Stimulated activated CD4-positive, alpha-beta T cell treated with anti-CD3 and anti-CD28 coated beads, Interleukin-2, amount 100 ng/mL, for 48 hours (primary cell): ENCODE measurements around the gene SRSF10.
"Not testable (repeated sequence)": the region's sequence is repeated elsewhere in the genome, so short reads cannot be mapped to it uniquely, and the experiment has no call there.

ENCODE experiments used
- DNase-seq, 2 donors: peaks; one replicate each; pipeline ENCODE4 v3.0.0-alpha.2; 2020

SRSF10 gene

DNA sequence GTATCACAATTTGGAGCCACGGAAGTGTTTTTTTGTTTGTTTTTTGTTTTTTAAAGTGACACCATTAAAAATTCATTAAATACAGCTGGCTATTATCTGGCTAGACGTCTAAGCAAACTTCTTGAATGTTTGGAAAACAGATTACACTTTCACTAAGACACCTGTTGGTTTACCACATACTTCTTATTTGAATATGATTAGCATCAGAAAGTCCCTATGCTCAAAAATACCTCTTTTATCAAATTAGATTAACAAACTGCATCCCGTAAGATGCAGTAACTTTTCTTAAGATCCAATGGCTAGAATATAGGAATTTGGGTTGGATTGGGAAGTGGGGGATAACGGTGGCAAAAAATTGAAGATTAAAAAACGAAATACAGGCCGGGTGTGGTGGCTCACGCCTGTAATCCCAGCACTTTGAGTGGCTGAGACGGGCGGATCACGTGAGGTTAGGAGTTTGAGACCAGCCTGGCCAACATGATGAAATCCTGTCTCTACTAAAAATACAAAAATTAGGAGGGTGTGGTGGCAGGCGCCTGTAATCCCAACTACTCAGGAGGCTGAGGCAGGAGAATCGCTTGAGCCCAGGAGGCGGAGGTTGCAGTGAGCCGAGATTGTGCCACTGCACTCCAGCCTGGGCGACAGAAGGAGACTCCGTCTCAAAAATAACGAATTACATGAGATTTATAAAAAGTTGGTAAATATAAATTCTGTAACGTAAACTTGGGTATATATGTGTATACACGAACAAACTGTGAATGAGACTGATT lies 21.9 kb downstream of the SRSF10 start:
- DNase-seq, result not testable (repeated sequence)

DNA sequence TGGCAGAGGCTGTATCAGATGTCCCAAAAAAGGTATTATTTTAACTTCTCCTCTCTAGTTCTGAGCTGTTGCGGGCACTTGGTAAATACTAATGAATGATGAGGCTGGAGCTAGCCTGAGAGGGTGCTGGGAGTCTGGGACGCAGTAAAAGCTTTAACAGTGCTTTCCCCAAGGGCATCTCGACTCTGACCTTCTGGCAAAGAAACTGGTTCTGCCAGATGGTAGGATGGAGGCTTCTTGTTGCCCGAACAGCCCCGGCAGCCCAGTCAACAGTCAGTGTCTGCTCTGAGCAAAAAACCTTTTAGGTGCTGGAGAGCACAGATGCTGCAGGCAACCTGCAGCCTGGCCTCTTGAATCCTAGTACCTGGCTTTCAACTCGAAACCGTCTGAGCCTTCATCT lies 23.0 kb downstream of the SRSF10 start:
- DNase-seq, result no peak

DNA sequence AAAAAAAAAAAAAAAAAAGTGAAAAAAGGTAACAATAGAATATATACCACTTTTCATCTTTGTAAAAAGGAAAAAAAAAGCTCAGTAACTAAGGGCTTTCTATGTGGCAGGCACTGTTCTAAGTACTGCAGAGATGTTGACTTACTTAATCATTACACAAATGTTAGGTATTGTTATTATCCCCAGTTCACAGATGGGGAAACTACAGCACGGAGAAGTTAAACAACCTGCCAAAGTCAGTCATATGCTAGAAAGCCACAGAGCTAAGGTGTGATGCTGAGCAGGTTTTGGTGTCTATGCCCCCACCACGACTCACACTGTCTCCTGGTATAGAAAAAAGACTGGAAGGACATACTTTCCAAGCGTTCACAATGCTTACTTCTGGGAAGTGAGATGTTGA lies 27.1 kb downstream of the SRSF10 start:
- DNase-seq, result no peak

DNA sequence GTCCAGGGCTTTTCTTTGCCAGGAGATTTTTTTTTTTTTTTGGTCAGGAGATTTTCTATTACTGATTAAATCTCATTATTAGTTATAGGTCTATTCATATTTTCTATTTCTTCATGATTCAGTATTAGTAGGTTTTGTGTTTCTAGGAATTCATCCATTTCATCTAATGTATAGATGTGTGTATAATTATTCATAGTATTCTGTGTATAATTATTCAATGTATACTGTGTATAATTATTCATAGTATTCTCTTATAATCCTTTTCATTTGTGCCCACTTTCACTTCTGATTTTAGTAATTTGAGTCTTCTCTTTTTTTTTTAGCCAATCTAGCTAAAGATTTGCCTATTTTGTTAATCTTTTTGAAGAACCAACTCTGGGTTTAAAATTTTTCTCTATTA lies 32.8 kb downstream of the SRSF10 start:
- DNase-seq, result no peak

DNA sequence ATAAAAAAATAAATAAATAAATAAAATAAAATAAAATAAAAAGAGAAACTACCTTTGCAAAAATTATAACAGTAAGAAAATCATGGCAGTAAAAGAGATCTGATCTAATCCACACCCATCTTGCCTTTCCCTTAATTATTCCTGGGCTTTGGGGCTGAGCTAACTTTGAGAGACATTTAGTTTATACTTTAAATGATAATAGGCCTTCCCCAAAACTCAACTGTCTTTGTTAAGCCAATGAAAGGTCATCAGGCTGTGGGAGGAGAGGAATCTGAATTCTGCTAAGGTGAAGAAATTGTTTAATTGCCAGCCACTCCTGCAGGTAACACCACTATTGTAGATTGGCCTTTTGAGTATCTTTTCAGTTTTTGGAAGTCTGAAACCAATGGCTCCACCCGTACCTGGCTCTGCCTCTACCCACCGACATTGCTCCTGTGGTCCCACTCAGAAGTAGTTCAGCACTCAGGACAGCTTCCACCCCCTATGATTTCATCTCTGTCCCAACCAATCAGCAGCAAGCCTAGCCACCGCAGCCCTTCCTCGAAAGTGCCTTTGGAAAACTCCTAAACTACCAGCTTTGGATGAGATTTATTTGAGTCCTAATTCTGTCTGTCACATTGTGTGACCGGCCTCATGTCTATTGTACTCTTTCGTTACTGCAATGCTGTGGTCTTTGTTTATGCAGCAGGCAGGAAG lies 43.5 kb downstream of the SRSF10 start:
- DNase-seq, result no peak

DNA sequence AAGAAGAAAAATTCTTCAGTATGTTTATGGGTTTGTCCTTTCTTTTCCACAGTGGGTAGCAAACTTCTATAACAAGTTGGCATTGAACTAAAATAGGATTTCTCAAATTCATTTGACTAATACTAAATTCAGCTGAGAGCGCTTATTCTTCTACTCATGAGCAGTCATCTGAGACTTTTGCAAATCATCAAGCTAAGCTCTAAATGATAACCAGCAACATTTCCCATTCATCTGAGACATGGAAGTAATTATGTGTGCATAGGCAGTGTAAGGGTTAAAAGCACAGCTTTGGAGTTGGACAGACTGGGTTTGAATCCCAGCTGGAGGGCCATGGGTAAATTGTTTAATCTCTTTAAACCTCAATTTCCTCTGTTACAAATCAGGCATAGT lies 48.6 kb downstream of the SRSF10 start:
- DNase-seq, result no peak

DNA sequence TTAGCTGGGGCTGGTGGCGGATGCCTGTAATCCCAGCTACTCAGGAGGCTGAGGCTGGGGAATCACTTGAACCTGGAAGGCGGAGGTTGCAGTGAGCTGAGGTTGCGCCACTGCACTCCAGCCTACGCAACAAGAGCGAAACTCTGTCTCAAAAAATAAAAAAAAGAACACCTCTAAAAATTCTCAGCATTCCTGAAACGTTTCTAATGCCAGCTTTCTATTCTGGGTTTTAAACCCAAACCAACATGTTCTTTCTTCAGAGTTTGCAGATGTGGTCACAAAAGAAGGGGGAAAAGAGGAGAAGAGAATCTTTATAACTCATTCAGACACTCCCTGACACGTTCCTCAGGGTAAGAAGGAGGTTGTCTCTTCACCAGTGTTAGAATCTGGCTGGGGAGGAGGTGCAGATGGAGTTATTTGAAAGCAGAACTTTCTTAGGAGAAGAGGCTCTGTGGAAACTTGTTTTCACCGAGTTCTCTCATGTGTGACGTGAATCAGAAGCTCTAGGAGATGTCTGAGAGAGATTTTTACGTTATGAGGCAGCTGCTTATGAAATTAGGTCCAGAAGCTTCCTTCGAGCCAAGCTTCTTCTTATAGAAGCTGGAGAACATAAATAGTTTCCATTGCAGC lies 49.2 kb downstream of the SRSF10 start:
- no peak for DNase-seq

DNA sequence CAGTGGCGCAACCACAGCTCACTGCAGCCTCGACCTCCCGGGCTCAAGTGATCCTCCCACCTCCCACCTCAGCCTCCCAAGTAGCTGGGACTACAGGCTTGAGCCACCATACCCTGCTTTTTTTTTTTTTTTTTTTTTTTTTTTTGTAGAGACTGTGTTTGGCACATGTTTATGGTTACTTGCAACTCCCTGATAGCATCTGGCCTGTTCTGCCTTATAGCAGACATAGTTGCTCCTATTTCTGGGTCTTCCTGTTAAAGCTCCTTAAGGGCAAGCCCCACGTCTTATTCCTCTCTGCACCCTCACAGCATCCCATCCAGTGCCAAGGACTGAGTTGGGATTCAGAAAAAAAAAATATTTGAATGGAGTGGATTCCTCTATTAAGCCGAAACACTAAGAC lies 49.9 kb downstream of the SRSF10 start:
- no peak for DNase-seq

DNA sequence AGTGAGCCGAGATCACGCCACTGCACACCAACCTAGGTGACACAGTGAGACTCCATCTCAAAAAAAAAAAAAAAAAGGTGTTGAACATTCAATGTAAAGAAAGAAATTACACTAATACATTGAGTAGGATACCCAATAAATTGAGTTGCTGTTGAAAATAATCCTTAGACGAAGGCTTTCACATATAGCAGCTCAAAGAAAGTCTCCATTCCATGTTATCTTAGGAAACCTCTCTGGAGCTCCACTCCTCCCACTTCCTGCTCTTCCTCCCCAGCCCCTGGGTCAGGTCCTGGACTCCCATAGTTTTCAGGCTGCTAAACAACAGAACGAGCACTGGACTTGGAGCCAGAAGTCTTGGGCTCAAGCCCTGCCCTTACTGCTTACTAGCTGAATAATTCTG lies 51.3 kb downstream of the SRSF10 start:
- no peak for DNase-seq

DNA sequence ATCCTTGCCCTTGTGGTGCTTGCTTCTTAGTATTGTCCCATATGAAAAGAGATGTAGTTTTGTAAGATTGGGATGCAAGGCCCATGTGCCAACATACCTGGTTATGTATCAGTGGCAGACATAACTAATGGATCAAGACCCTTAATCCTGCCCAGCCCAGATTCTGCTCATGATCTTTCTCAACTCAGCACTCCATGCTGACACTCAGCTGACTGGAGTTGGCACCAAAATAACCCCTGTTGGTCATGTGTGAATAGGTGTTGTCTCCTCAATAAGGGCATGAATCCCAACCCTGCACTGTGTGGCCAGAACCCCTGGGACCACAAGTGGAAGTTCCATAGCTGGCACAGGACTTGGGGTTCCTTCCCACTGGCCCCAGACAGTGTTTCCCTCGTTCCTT lies 53.0 kb downstream of the SRSF10 start:
- no peak for DNase-seq

DNA sequence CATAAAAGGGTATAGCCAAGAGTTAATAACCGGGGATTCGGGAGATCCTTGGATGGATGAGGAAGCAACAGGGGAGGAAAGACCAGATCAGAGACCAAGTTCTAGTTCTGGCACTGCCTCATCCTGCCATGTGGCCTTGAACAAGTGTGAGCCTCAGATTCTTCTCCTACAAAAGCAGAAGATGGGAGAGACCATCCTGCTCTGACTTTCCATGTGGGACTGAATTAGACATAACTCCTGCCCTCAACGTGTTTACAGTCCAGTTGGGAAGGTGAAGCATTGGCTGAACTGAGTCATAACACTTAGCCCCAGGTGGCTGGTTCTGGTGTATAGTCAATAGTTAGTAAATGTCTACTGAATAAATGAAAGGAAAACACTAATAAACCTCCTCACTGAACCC lies 54.8 kb downstream of the SRSF10 start:
- DNase-seq, result no peak

DNA sequence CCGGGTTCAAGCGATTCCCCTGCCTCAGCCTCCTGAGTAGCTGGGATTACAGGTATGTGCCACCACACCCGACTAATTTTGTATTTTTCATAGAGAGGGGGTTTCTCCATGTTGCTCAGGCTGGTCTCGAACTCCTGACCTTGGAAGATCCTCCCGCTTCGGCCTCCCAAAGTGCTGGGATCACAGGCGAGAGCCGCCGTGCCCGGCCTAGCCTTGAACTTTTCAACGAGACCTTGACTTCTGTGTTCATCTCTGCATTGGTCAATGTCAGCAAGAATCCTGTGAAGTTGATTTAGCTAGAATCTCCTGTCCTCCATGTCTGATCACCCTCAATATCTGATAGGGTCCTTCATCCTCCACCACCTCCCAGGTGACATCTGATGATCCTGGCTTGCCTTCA lies 55.5 kb downstream of the SRSF10 start:
- no peak for DNase-seq

DNA sequence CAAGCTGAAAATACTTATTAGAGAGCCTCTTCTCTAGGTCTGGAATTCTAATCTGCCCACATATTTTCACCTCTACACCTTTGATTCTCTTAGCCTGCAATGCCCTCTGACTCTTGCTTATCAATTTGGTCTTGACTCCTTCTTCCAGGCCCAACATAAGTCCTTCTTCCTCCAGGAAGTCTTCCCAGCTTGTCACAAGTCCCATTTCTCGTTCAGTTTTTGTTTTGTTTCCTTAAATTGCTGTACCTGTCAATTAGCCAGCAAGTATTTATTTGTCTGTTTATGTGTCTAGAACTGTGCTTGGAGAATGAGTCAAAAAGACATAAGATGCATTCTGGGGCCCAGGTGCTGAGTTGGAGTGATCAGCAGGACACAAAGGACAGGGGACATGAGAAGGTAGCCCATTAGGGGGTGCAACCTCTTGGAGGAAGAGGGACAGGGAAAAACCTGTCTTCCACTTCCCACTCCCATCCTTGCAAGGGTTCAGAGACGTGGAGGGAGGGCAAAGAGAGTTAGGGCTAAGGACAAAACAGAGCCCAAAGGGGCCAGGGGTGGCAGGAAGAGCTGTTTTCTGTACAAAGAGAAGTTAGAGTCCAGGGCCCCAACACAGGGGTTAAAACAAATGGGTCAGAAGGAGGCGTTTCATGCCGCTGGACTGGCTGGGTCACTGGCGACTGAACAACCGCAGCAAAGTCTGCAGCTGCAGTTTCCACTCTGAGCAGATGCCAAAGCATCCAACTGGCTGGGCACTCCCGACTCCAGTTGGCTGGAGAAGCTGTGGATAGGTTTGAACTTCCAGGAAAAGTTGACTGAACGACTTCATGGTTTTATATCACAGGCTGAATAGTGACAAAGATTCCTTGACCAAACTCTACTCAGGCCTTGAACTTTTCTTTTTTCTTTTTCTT lies 56.3 kb downstream of the SRSF10 start:
- no peak for DNase-seq

DNA sequence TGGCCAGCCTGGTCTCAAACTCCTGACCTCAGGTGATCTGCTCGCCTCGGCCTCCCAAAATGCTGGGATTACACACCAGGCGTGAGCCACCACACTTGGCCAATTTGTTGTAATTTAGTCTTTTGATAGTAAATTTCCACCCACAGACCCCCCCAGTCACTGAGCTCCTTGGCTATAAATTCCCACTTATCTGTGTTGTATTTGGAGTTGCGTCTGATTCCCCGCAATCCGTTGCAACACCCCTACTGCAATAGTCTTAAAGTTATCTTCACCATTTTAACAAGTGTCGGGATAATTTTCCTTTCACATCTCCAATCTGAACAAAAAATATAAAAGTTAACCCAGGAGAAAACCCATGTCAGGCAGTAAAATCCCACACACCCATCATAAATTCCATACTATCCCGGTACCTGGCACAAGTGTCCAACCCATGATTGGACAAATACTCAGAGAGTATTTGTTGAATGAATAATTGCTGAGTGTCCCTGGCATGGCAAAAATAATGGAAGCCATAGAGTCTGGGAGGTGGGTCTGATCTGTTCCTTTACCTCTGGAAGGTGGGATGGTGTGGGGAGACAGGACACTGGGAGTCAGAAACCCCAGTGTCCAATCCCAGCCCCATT lies 57.7 kb downstream of the SRSF10 start:
- DNase-seq, result no peak

DNA sequence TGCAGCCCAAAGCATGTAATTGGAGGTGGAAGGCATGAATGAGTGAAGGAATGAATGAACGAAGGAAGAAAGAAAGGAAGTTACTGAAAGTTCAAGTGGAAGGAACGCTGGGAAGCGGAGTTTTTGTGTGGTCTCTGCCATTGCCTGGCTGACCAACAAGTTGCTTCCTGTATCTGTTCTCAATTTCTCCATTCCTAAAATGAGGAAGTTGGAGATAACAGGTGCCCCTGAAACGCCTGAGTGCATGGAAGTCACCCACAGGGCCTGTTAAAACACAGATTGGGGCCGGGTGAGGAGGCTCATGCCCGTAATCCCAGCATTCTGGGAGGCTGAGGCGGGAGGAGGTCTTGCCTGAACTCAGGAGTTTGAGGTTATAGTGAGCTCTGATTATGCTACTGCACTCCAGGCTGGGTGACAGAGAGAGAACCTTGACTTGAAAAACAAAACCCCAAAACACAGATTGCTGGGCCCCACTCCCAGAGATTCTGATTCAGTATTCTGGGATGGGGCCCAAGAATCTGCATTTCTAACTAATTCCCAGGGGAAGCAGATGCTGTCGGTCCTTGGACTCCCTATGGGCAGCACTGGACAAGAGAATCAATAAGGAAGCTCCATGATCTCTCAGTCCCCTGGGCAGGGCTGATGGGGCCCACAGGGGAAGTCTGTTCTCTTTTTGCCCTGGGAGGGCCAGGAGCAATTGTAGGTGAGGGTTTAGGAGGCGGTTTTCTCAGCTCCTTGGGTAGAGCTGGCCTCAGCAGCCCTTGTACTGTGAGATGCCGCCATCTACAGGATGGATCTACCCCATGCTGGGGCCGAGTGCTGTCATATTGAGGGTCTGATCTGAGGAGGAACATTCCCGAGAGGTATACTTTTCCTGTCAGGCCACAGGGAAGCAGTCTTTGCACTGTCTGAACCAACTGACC lies 63.7 kb downstream of the SRSF10 start:
- peak; percentile 27 to 34 for DNase-seq

DNA sequence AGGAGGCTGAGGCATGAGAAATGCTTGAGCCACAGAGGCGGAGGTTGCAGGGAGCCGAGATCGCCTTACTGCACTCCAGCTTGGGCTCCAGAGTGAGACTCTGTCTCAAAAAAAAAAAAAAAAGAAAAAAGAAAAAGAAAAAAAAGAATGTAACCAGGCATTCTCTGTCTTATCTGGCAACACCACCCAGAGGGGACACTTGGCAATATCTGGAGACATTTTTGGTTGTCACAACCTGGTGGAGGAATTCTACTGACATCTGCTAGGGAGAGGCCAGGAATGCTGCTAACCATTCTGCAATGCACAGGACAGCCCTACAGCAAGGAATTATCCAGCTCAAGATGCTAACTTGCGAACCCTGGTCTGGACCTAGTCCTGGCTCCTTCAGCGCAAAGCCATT lies 64.7 kb downstream of the SRSF10 start:
- no peak for DNase-seq

DNA sequence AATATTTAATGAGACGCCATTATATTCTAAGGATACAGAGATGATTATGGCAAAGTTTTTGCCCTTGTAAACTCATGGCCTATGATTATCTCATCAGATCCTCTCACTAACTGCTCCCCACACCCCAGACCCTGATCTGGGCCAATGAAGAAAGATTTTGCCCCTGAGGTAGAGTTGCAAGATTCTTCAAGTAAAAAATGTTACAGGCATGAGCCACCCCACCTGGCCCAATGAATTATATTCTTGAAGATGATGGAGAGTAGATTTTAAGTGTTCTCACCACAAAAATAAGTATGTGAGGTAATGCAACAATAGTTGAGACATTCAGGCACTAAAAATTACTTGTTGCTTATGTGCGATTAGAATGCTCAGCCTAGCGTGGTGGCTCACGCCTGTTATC lies 65.2 kb downstream of the SRSF10 start:
- no peak for DNase-seq
